IMR-90 (cell line): ENCODE data around the gene NDRG2. TPM values are rescaled to one million over a fixed set of nuclear protein-coding genes. Genes with fewer than 3 reads are reported as not detected.

Experiments
- ATAC-seq: fragments of 200-7000 bp; cut with Tn5 transposase; 2 replicates; pipeline ENCODE4 v1.9.1; 2020; ENCODE audit warnings: low read depth, mild to moderate bottlenecking, moderate library complexity
- BruUV-seq: library from RNA; stranded (reverse); fragments of 400-500 nt; replicated peaks from 2 replicates; lab custom pipeline; 2021; lab: Mats Ljungman, UMichigan
- CTCF ChIA-PET: fragments of 300-600 bp; formaldehyde crosslinking; extraction: SDS; loops from one replicate; lab custom pipeline; 2021; ENCODE audit warnings: antibody characterized with exemption; lab: Yijun Ruan, JAX
- POLR2A ChIA-PET: fragments of 300-600 bp; sonication (Branson Sonifier 250); formaldehyde crosslinking; loops from one replicate; lab custom pipeline; 2022; ENCODE audit warnings: antibody characterized with exemption; ENCODE audit not compliant: unreplicated experiment; lab: Charles Lee
- DNase-seq: peaks from one replicate; pipeline ENCODE4 v3.0.0; 2013
- H2AFZ ChIP-seq: replicated peaks from 2 replicates; pipeline ENCODE3; 2013; ENCODE audit warnings: low read length, mild to moderate bottlenecking; ENCODE audit not compliant: poor library complexity
- H2AK5ac ChIP-seq: 2 replicates; pipeline ENCODE4 v1.6.1; 2013; ENCODE audit warnings: low read depth, low read length, inconsistent platforms
- H2AK9ac ChIP-seq: replicated peaks from 2 replicates; pipeline ENCODE3; 2013; ENCODE audit warnings: mild to moderate bottlenecking, low read depth, low read length, moderate library complexity; ENCODE audit not compliant: poor library complexity
- H2BK120ac ChIP-seq: 2 replicates; pipeline ENCODE4 v1.6.1; 2013; ENCODE audit warnings: low read depth, low read length, inconsistent platforms
- H2BK15ac ChIP-seq: 3 replicates; pipeline ENCODE4 v1.6.1; 2013; ENCODE audit warnings: low read depth, low read length, inconsistent platforms
- H2BK20ac ChIP-seq: 2 replicates; pipeline ENCODE4 v1.6.1; 2013; ENCODE audit warnings: low read depth, mild to moderate bottlenecking, inconsistent platforms, low read length, moderate library complexity
- H2BK5ac ChIP-seq: 2 replicates; pipeline ENCODE4 v1.6.1; 2013; ENCODE audit warnings: mild to moderate bottlenecking, low read depth, low read length, inconsistent platforms; ENCODE audit not compliant: poor library complexity, severe bottlenecking
- H3K14ac ChIP-seq: replicated peaks from 2 replicates; pipeline ENCODE4 v1.6.1; 2013; ENCODE audit warnings: low read depth, low read length, inconsistent platforms
- H3K18ac ChIP-seq: 2 replicates; pipeline ENCODE4 v1.6.1; 2013; ENCODE audit warnings: low read depth, low read length, control low read depth
- H3K23ac ChIP-seq: 2 replicates; pipeline ENCODE4 v1.6.1; 2013; ENCODE audit warnings: low read depth, low read length, inconsistent platforms
- H3K27ac ChIP-seq: 2 replicates; pipeline ENCODE4 v1.5.1; 2013; ENCODE audit warnings: mild to moderate bottlenecking, control low read depth, low read length; ENCODE audit not compliant: insufficient read depth
- H3K27me3 ChIP-seq: 2 replicates; pipeline ENCODE4 v1.6.1; 2013; ENCODE audit warnings: low read length; ENCODE audit not compliant: control insufficient read depth, insufficient read depth
- H3K36me3 ChIP-seq: 2 replicates; pipeline ENCODE4 v1.6.1; 2013; ENCODE audit warnings: low read length, mixed read lengths; ENCODE audit not compliant: control insufficient read depth, insufficient read depth
- H3K4ac ChIP-seq: 2 replicates; pipeline ENCODE4 v1.6.1; 2013; ENCODE audit warnings: low read depth, low read length, inconsistent platforms
- H3K4me1 ChIP-seq: 2 replicates; pipeline ENCODE4 v1.6.1; 2013; ENCODE audit warnings: low read length, mixed read lengths; ENCODE audit not compliant: control insufficient read depth, insufficient read depth
- H3K4me2 ChIP-seq: 2 replicates; pipeline ENCODE4 v1.6.1; 2013; ENCODE audit warnings: low read depth, mild to moderate bottlenecking, control low read depth, low read length, moderate library complexity
- H3K4me3 ChIP-seq: 2 replicates; pipeline ENCODE4 v1.5.1; 2013; ENCODE audit warnings: low read depth, mild to moderate bottlenecking, control low read depth, low read length, moderate library complexity; ENCODE audit not compliant: insufficient read depth
- H3K56ac ChIP-seq: 2 replicates; pipeline ENCODE4 v1.6.1; 2013; ENCODE audit warnings: low read length, inconsistent platforms; ENCODE audit not compliant: insufficient read depth; ENCODE audit errors: extremely low read depth
- H3K79me1 ChIP-seq, 2 experiments: 2 replicates each; pipeline ENCODE4 v1.6.1; 2013; ENCODE audit warnings: low read length in 2 of 2, inconsistent platforms in 1 of 2, low read depth in 1 of 2
- H3K9ac ChIP-seq: 2 replicates; pipeline ENCODE4 v1.6.1; 2013; ENCODE audit warnings: low read depth, low read length, control low read depth
- H3K9me1 ChIP-seq: 2 replicates; pipeline ENCODE4 v1.6.1; 2013; ENCODE audit warnings: low read length, inconsistent platforms; ENCODE audit not compliant: insufficient read depth
- H3K9me3 ChIP-seq: 2 replicates; pipeline ENCODE4 v1.6.1; 2013; ENCODE audit warnings: low read length; ENCODE audit not compliant: control insufficient read depth, insufficient read depth
- H4K20me1 ChIP-seq: 2 replicates; pipeline ENCODE4 v1.6.1; 2013; ENCODE audit warnings: low read length, inconsistent platforms; ENCODE audit not compliant: insufficient read depth
- H4K5ac ChIP-seq: 2 replicates; pipeline ENCODE4 v1.6.1; 2013; ENCODE audit warnings: mild to moderate bottlenecking, low read depth, low read length, control low read depth
- H4K8ac ChIP-seq, 2 experiments: 2 replicates each; pipeline ENCODE4 v1.6.1; 2013; ENCODE audit warnings: low read depth in 2 of 2, low read length in 2 of 2, control low read depth in 1 of 2, inconsistent platforms in 1 of 2
- H4K91ac ChIP-seq: 2 replicates; pipeline ENCODE4 v1.6.1; 2013; ENCODE audit warnings: low read depth, low read length, inconsistent platforms; ENCODE audit not compliant: insufficient read depth
- BHLHE40 ChIP-seq: fragments of 150-350 bp; IDR thresholded peaks from 2 replicates; pipeline ENCODE4 v1.6.1; 2016; ENCODE audit warnings: mild to moderate bottlenecking, low read depth, low read length
- CEBPB ChIP-seq: IDR thresholded peaks from 2 replicates; pipeline ENCODE4 v1.6.1; 2012; ENCODE audit warnings: low read depth, low read length, improper control_type of control experiment
- CHD1 ChIP-seq: IDR thresholded peaks from 2 replicates; pipeline ENCODE4 v1.6.1; 2012; ENCODE audit warnings: low read depth, low read length, improper control_type of control experiment
- FOS ChIP-seq: fragments of 150-350 bp; IDR thresholded peaks from 2 replicates; pipeline ENCODE4 v1.6.1; 2016; ENCODE audit warnings: low read depth, low read length
- MAFK ChIP-seq: IDR thresholded peaks from 2 replicates; pipeline ENCODE4 v1.6.1; 2012; ENCODE audit warnings: low read depth, low read length, improper control_type of control experiment
- MAZ ChIP-seq: IDR thresholded peaks from 2 replicates; pipeline ENCODE4 v1.6.1; 2012; ENCODE audit warnings: low read depth, mild to moderate bottlenecking, low read length, improper control_type of control experiment, moderate library complexity, borderline replicate concordance
- MXI1 ChIP-seq: IDR thresholded peaks from 2 replicates; pipeline ENCODE4 v1.6.1; 2012; ENCODE audit warnings: low read depth, mild to moderate bottlenecking, low read length, moderate library complexity, borderline replicate concordance
- NFE2L2 ChIP-seq: fragments of 150-350 bp; IDR thresholded peaks from 2 replicates; pipeline ENCODE4 v1.6.1; 2016; ENCODE audit warnings: low read depth, mild to moderate bottlenecking, low read length
- POLR2A ChIP-seq: IDR thresholded peaks from 2 replicates; pipeline ENCODE4 v1.6.1; 2012; ENCODE audit warnings: mild to moderate bottlenecking, low read depth, low read length
- RAD21 ChIP-seq: IDR thresholded peaks from 2 replicates; pipeline ENCODE4 v1.6.1; 2012; ENCODE audit warnings: low read length, improper control_type of control experiment
- RCOR1 ChIP-seq: IDR thresholded peaks from 2 replicates; pipeline ENCODE4 v1.6.1; 2012; ENCODE audit warnings: mild to moderate bottlenecking, low read length, improper control_type of control experiment; ENCODE audit not compliant: insufficient replicate concordance
- RFX5 ChIP-seq: IDR thresholded peaks from 2 replicates; pipeline ENCODE4 v1.8.0; 2012; ENCODE audit warnings: low read depth, mild to moderate bottlenecking, low read length, moderate library complexity
- SMC3 ChIP-seq: fragments of 150-350 bp; IDR thresholded peaks from 2 replicates; pipeline ENCODE4 v1.6.1; 2016; ENCODE audit warnings: low read depth, mild to moderate bottlenecking, antibody characterized with exemption, low read length, moderate library complexity
- WGBS, 2 experiments: methylation state at CpG; one replicate each; pipeline versions ENCODE4 v1.1.5 to v1.1.7; 2013; ENCODE audit warnings: missing lambda C conversion rate in 2 of 2; ENCODE audit not compliant: insufficient read length in 1 of 2; ENCODE audit errors: extremely low coverage in 2 of 2; 5-methylcytosine and 5-hydroxymethylcytosine counted together
- dilution Hi-C: fragments of 300-500 bp; cut with HindIII; formaldehyde crosslinking; loops from one replicate; pipeline ENCODE4 v1.14.3; 2018; ENCODE audit warnings: low sequenced_read_pairs; ENCODE audit not compliant: unreplicated experiment
- in situ Hi-C: fragments of 300-500 bp; cut with MboI; formaldehyde crosslinking; loops from 3 replicates; pipeline ENCODE4 v1.14.3; 2019; ENCODE audit warnings: low sequenced_read_pairs, inconsistent platforms, mixed read lengths
- intact Hi-C: fragments of 100-400 bp; cut with micrococcal nuclease; formaldehyde crosslinking; loops from 2 replicates; pipeline ENCODE4 v1.10.0; 2022
- polyA plus RNA-seq, 3 experiments: library from polyadenylated mRNA; depleted of rRNA; stranded (reverse); fragments of >200 nt; gene quantifications; 2 replicates each; pipeline ENCODE4 v1.2.3, GENCODE V29; 2012; ENCODE audit warnings: low replicate concordance in 1 of 3
- total RNA-seq: library from RNA; depleted of rRNA; stranded (reverse); fragments of >200 nt; gene quantifications from 2 replicates; pipeline ENCODE4 v1.2.3, GENCODE V29; 2012
- TF ChIP-seq, protein P1 (sequence below): conservative IDR thresholded peaks from 2 replicates; pipeline ENCODE4 v1.5.1; 2012; ENCODE audit warnings: mild to moderate bottlenecking, low read depth, low read length, improper control_type of control experiment
- TF ChIP-seq, protein P2 (sequence below): fragments of 150-350 bp; IDR thresholded peaks from 2 replicates; pipeline ENCODE4 v1.6.1; 2016; ENCODE audit warnings: low read depth, mild to moderate bottlenecking, low read length, moderate library complexity, borderline replicate concordance
- TF ChIP-seq, protein P3 (sequence below): fragments of 150-350 bp; IDR thresholded peaks from 2 replicates; pipeline ENCODE4 v1.6.1; 2017; ENCODE audit warnings: mild to moderate bottlenecking, antibody characterized with exemption, low read length, low read depth

NDRG2 gene
- total and polyA plus RNA-seq, 2 of the 4 experiments (the other 2 are of a cell fraction), result 0.36 to 1.5 TPM

DNA sequence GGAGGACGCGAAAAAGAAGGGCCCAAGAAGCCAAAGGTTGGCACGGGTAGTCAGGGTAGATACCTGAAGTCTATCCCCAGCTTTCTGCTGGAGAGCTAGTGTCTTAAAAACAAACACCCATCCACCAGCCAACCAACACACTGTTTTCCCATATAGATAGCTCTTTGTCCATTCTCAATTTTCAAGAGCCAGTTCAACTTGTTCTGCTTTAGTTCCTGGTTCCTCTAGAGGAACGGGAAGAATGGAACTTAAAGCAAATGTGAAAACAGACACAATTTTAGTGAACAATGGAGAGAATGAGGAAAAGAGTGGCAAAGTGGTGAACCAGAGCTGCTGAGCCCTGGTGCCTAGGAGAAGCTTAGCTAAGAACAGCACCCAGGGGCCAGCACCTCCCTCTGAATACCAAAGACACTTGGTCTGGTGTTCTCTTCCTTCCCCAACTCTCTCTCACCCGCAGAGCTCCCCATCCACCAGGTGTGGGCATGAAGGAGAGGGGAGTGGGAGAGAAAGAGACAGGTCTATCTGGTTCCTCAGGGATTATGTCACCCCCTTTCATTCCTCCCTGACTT lies 3.8 kb downstream of the NDRG2 start:
- Histone ChIP-seq H3K56ac (no peak overlapping the region), H3K4me2 (no peak overlapping the region), H4K20me1 (no peaks in the 10 kb centered on the region), H2BK120ac (no peak overlapping the region), H3K79me1 (no peaks in the 10 kb centered on the region), H3K23ac (no peak overlapping the region), H2AK5ac (no peak overlapping the region), H2AK9ac (no peak overlapping the region), H3K9ac (no peak overlapping the region), H2BK5ac (no peak overlapping the region), H3K4ac (no peak overlapping the region), H3K14ac (no peak overlapping the region), H4K5ac (no peak overlapping the region), H4K8ac (no peak overlapping the region), H3K18ac (no peak overlapping the region), H3K9me3 (no peaks in the 10 kb centered on the region), H3K4me3 (no peak overlapping the region), H3K36me3 (no peaks in the 10 kb centered on the region), H3K4me1 (no peaks in the 10 kb centered on the region), H3K27ac (no peak overlapping the region), H2BK20ac (no peak overlapping the region), H3K9me1 (no peaks in the 10 kb centered on the region), H4K91ac (no peak overlapping the region), H3K27me3 (peaks cover 58% of the 10 kb centered on the region), H2BK15ac (no peak overlapping the region), H2AFZ (no peak overlapping the region)
- intact Hi-C loops, result no loop called here
- TF ChIP-seq BHLHE40 (no peak), SMC3 (no peak), POLR2A (no peak), RFX5 (no peak), CEBPB (no peak), RCOR1 (no peak), MAFK (no peak), NFE2L2 (no peak), MAZ (no peak), MXI1 (no peak), CHD1 (no peak), RAD21 (no peak), FOS (no peak)
- TF ChIP-seq, protein P1, sequence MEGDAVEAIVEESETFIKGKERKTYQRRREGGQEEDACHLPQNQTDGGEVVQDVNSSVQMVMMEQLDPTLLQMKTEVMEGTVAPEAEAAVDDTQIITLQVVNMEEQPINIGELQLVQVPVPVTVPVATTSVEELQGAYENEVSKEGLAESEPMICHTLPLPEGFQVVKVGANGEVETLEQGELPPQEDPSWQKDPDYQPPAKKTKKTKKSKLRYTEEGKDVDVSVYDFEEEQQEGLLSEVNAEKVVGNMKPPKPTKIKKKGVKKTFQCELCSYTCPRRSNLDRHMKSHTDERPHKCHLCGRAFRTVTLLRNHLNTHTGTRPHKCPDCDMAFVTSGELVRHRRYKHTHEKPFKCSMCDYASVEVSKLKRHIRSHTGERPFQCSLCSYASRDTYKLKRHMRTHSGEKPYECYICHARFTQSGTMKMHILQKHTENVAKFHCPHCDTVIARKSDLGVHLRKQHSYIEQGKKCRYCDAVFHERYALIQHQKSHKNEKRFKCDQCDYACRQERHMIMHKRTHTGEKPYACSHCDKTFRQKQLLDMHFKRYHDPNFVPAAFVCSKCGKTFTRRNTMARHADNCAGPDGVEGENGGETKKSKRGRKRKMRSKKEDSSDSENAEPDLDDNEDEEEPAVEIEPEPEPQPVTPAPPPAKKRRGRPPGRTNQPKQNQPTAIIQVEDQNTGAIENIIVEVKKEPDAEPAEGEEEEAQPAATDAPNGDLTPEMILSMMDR, result no peak
- TF ChIP-seq, protein P2, sequence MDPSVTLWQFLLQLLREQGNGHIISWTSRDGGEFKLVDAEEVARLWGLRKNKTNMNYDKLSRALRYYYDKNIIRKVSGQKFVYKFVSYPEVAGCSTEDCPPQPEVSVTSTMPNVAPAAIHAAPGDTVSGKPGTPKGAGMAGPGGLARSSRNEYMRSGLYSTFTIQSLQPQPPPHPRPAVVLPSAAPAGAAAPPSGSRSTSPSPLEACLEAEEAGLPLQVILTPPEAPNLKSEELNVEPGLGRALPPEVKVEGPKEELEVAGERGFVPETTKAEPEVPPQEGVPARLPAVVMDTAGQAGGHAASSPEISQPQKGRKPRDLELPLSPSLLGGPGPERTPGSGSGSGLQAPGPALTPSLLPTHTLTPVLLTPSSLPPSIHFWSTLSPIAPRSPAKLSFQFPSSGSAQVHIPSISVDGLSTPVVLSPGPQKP, result no peak
- TF ChIP-seq, protein P3, sequence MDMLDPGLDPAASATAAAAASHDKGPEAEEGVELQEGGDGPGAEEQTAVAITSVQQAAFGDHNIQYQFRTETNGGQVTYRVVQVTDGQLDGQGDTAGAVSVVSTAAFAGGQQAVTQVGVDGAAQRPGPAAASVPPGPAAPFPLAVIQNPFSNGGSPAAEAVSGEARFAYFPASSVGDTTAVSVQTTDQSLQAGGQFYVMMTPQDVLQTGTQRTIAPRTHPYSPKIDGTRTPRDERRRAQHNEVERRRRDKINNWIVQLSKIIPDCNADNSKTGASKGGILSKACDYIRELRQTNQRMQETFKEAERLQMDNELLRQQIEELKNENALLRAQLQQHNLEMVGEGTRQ, result no peak
- in situ Hi-C loops, result no loop called here
- ChIA-PET CTCF (interaction anchor here (0.7 to 0.8 kb wide), 2 partner anchors 16 to 84 kb away, joined by 3 read pairs; no protein-coding TSS in a partner anchor), POLR2A (no interaction called here)
- no TSS peak for BruUV-seq
- 84% methylated on average over 3 of the region's 5 CpGs; no CpG with 5 or more reads in 1 of the 2 experiments for WGBS, 2 experiments
- DNase-seq (no peak), ATAC-seq (no peak)
- dilution Hi-C loops, result no loop called here
